NCI-H510A treated with DMSO at 0.1 percent for 48 hours (cell line): ENCODE measurements around the gene UBAC2.
"Not testable (repeated sequence)": the region's sequence is repeated elsewhere in the genome, so short reads cannot be mapped to it uniquely, and the experiment has no call there.

Experiments
- DNase-seq: peaks from one replicate; lab custom pipeline; 2025; lab: John Stamatoyannopoulos, UW

UBAC2 gene

GRCh38 chr13:99378985-99379733 lies 178.5 kb downstream of the UBAC2 start:
- DNase-seq, result no peak

DNA sequence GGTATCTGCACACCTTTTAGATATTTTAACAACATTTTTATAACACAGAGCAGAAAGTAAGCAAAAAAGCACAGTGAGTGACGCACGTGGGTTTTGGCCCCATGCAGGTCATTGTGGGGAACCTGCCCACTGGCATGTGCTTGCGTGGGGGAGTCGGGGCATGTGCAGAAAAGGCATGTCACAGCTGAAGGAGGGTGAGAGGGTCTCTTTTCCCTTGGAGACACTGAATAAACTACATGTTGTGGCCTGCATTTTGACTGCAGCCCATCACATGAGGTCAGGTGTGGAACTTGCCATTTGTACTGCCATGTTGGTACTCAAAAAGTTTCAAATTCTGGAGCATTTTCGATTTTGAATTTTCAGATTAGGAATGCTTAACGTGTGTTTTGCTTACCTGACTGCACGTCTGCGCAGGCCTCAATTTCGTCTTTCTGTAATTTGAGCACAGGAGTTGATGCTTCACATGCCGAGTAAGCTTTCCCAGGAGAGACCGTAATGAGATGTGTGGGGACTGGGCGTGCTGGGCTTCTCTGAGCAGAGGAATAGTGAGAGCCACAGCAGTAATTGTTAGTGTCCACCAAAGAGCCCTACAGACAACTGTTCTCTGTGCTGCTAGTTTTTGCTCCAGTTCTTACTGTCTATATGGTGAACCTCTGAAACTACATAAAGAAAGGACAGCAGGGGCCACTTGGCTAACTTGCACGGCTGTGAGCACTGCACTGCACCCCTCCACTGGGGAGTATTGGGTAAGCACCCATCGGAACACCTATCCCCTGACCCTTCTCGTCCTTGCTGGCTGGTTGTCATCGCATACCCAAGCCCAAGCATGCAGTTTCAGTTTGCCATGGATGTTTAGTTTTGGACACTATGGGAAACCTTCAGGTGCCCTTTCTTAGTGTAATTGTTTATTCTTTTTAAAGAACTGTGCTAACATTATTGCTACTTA lies 179.5 kb downstream of the UBAC2 start:
- no peak for DNase-seq

DNA sequence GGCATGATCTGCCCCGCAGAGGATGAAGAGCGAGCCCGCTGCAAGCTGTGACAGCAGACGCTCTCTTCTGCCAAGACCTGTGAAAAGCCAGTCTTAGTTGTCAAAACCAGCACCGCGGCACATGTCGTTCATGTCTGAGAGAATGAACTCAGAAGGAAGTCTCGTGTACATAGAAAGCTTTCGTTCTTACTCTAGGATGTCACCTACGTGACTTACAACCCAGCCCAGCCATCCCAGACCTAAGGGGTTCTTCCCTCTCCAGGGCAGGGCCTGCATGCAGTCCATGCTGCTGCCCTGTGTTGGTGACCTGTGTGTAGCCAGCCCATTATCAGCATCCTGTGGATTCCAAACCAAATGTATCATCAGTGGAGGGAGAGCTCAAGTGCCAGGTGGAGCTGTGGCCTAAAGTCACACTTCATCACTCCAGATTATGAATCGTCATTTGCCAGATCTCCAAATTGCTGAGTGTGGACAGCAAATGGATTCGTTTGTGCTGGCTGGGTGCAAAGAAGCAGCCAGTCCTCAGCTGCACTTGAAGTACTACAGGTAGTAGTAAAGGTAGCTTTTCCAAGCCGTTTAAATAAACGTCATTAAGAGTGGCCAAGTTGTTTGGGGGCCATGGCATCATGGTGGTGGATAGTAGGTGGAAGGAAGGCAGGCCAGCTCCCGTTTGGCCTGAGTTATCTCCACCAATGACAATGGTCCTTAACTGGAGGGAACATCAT lies 180.4 kb downstream of the UBAC2 start:
- DNase-seq, result no peak

DNA sequence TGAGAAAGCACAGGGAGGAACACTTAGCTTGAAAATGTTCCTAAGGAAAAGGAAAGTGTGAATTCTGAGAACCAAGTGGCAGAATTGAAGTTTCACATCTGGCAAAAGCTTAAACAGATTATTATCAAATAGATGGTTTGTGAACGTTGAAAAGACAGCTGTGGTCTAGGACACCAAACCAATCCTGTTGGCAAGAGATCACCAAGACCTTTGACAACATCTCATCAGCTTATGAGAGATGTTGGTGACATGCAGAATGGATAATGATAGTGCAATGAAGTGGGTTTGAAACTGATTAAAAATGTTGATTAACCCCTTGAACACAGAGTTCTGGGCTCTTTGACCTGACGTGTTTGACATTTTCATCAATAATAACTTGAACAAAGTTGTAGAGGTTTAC lies 181.1 kb downstream of the UBAC2 start:
- no peak for DNase-seq

- no peak for DNase-seq
Measured at GRCh38 chr13:99382428-99383133, 181.9 kb downstream of the UBAC2 start.

- no peak for DNase-seq
Measured at GRCh38 chr13:99383511-99383921, 182.9 kb downstream of the UBAC2 start.

DNA sequence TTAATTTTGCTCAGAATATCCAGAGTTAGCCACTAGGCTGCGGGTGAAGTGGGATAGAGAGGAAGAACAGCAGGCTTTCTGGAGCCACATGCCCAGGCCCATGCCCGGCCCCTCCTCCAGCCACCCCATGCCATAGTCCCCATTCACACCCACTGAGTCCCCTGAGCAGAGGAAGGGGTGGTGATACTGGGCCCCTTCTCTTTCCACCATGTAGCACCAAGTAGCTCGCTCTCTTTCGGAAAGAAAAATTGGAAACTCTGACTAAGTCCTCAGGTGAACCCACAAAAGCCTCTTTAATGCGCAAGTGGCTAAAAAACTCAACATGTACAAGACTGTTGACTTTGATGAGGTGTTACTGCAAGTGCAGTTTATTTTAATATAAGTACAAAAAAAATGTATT lies 183.3 kb downstream of the UBAC2 start:
- no peak for DNase-seq

GRCh38 chr13:99384468-99384867 lies 183.8 kb downstream of the UBAC2 start:
- DNase-seq, result no peak

- DNase-seq, result no peak
Measured at GRCh38 chr13:99385161-99385560, 184.5 kb downstream of the UBAC2 start.

GRCh38 chr13:99385940-99386339 lies 185.3 kb downstream of the UBAC2 start:
- no peak for DNase-seq

DNA sequence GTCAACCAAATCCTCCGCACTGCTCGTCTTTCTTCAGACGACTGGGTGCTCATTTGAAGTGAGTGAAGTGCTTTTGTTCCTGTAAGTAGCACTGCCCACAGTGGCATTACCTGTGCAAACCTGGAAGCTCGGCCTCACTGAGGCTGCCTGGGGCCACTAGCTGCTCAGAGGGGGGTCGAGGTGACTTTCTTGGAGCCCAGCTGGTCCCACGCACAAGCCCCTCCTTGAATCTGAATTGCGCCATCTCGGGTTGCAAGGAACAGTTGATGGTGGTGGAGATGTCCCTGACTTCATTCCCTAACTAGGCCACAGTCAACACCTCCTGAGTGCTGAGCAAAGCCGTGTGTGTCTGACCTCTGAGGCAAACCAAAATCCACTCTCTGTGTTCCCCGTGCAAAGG lies 185.8 kb downstream of the UBAC2 start:
- peak; percentile 18 for DNase-seq

- DNase-seq, result no peak
Measured at GRCh38 chr13:99386911-99387788, 186.5 kb downstream of the UBAC2 start.

- DNase-seq, result no peak
Measured at GRCh38 chr13:99388334-99388923, 187.8 kb downstream of the UBAC2 start.

- not testable (repeated sequence) for DNase-seq
Measured at GRCh38 chr13:99389094-99389493, 188.4 kb downstream of the UBAC2 start.

DNA sequence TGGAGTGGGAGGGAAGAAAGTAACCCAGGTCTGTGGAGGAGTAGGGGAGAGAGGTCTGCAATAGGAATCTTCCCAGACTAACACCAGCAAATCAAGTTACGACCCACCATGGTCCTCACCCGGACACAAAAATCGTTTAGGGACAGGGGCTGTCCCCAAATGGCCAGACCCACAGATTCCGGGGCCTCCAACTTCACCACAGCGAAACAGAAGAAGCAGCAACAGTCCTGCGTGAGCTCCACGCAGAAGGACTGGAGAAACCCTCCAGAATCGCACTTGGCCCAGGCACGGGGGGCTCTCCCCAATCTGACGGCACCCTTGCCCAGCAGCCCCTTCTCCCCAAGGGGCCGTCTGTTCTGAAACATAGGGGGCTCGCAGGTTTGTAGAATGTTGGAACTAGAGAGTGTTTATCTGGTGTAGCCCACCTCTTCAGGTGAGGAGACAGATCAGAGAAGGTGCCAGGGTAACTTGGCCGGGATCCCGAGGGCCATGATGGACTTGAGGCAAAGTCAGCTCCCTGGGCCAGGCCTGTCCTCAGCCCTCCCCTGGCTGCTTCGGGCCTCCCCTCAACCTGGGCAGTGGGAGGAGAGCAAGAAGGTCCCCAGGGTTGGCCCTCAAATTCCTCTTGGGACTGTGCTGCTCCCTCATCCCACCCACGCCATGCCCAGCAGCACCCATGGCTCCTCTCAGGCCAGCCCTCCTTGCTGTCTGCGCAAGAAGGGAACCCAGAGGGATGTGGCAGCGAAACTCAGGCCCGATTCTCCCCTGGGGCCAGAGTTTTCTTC lies 189.1 kb downstream of the UBAC2 start:
- DNase-seq, result no peak

DNA sequence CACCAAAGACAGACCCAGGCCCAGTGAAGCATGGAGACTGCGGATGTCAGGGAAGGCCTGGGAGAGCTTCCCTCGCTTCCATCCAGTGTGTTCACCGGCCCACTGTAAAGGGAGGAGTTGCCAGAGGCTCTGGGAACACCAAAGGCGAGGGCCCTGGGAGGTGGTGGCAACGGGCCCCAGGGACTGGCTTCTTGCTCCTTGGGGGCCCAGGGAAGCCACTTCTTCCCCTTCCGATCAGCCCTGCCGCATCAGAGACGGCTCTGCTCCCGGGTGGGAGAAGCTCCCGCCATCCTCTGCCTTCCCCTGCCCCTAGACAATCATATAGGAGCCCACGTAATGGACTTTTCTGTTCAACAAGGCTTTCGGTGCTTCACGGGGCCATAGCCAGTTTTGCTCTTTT lies 189.9 kb downstream of the UBAC2 start:
- DNase-seq, result no peak

- DNase-seq, result no peak
Measured at GRCh38 chr13:99391781-99392469, 191.3 kb downstream of the UBAC2 start.

DNA sequence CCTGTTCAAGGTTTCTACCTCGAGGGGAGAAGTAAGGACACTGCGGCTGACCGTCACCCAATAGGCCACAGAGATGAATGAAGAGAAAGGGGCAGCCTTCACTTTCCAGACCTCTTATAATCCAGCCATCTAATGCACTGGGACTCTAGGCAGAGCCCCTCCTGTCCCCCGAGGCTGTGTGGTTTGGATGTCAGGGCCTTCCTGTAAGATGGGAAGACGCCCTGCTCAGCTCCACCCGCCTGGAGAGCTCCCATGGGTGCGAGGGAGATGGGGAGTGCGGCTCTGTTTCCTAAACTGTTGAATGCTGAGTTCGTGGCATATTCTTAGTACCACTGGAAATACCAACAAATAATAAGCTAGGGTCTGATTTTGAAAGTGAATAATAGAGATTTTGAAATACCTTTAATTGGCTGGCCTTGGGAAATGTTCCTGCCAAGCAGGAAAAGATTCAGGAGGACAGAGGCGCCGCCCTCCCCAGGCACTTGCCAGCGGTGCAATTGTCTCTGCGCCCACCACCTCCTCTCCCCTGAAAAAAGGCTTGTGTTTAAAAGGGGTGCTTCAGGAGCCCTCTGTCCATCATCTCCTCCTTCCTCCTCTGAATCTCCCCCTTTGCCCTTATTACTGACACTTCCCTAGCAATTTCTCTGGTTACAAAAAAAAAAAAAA lies 191.9 kb downstream of the UBAC2 start:
- DNase-seq, result no peak
